Heart right ventricle (tissue), 16 donors: Measurements from ENCODE around the gene HRAS. TPM values are rescaled to one million over a fixed set of nuclear protein-coding genes. Genes with fewer than 3 reads are reported as not detected.
A peak's percentile ranks its signal among the peaks of the same experiment; 100 is the strongest.

Experiments
- ATAC-seq, 8 donors: fragments of 200-7000 bp; cut with Tn5 transposase; one replicate each; pipeline ENCODE4 v1.9.1; 2020; ENCODE audit warnings: mild to moderate bottlenecking in 8 of 8, moderate library complexity in 8 of 8, moderate number of reproducible peaks in 1 of 8
- DNase-seq, 2 donors: peaks; one replicate each; pipeline ENCODE4 v3.0.0-alpha.2; 2020
- H3K27ac ChIP-seq, 10 donors: fragments of 200-600 bp; sonication (generic) in 2 of 10; one replicate each; pipeline versions ENCODE4 v1.5.0 to v1.8.0; 2020 to 2022; ENCODE audit warnings: mild to moderate bottlenecking in 3 of 10
- H3K27me3 ChIP-seq, 7 donors: fragments of 200-600 bp; one replicate each; pipeline ENCODE4 v1.8.0; 2021 to 2022; ENCODE audit warnings: mild to moderate bottlenecking in 2 of 7
- H3K36me3 ChIP-seq, 9 donors: fragments of 200-600 bp; sonication (generic) in 1 of 9; one replicate each; pipeline versions ENCODE4 v1.5.0 to v1.8.0; 2020 to 2022; ENCODE audit warnings: mild to moderate bottlenecking in 2 of 9
- H3K4me1 ChIP-seq, 9 donors: fragments of 200-600 bp; sonication (generic) in 1 of 9; one replicate each; pipeline versions ENCODE4 v1.5.0 to v1.8.0; 2020 to 2022; ENCODE audit warnings: mild to moderate bottlenecking in 4 of 9
- H3K4me3 ChIP-seq, 10 donors: fragments of 200-600 bp; sonication (generic) in 2 of 10; one replicate each; pipeline versions ENCODE4 v1.5.0 to v1.8.0; 2020 to 2022; ENCODE audit warnings: mild to moderate bottlenecking in 7 of 10, moderate library complexity in 2 of 10
- H3K9me3 ChIP-seq, 11 donors: fragments of 200-600 bp in 10 of 11; sonication (generic) in 2 of 11; one replicate each; pipeline versions ENCODE4 v1.5.0 to v1.8.0; 2013 to 2022; ENCODE audit warnings: mild to moderate bottlenecking in 2 of 11, control low read depth in 1 of 11, moderate library complexity in 1 of 11
- WGBS, 2 donors: extraction: QIAGEN DNeasy Blood & Tissue Kit; methylation state at CpG; one replicate each; pipeline ENCODE4 v1.1.7; 2013; ENCODE audit warnings: inconsistent platforms in 1 of 2; 5-methylcytosine and 5-hydroxymethylcytosine counted together
- intact Hi-C, 10 donors: fragments of 100-400 bp; cut with DNase I; formaldehyde crosslinking; loops; one replicate each; pipeline versions ENCODE4 v1.11.1 to v1.14.2; 2022
- polyA plus RNA-seq, 2 donors: library from polyadenylated mRNA; stranded (reverse); fragments of 200-250 nt; gene quantifications; one replicate each; pipeline ENCODE4 v1.2.3, GENCODE V29; 2013
- total RNA-seq, 10 donors: library from RNA; stranded (reverse); fragmentation: NEBNext Ultra II Directional in 3 of 10; extraction: Animal tissue kit (Norgen Biotek cat#: 25700) in 3 of 10; gene quantifications; one replicate each; pipeline versions ENCODE4 v1.2.1 to v1.2.4, GENCODE V29; 2021 to 2023
- TF ChIP-seq, protein P1 (sequence below), 9 donors: fragments of 200-600 bp; sonication (generic) in 2 of 9; IDR thresholded peaks; one replicate each; pipeline versions ENCODE4 v1.5.0 to v1.8.0; 2021 to 2022; ENCODE audit warnings: antibody characterized with exemption in 9 of 9, mild to moderate bottlenecking in 5 of 9, moderate library complexity in 1 of 9
- donor health status: Arrhythmogenic right ventricular cardiomyopathy.
- donor health status: ischemic (EF 13 %, LVEDD 7.1; RV severe dilation, severe dysfunction).
- donor health status: healthy with polysubstance abuse.
- donor health status: DM: no; HTN: yes; CAD: no.
- donor health status: DM: no; HTN: no; CAD: no.
- donor health status: ischemic (EF 25% LVEDD 6.9; RV normal size, moderate dysfunction).
- donor health status: ischemic (EF 25% LVEDD 5.7; RV mildly dilated, moderate dysfunction).
- donor health status: healthy.
- donor health status: DM: yes; HTN: yes; CAD: no.
- donor health status: Ischemic cardiomyopathy.
- donor health status: ischemic (EF 35%, LVEDD 5.7; RV mildly dilated, moderate dysfunction).
- donor health status: nonischemic (EF 11% LVEDD 7.7; RV severe dilation, severe dysfunction).
- donor health status: DM: yes; HTN: yes; CAD: no.
- donor health status: PGD.
- donor health status: ischemic (EF 29% LVEDD 5.4; RV normal size, mild dysfunction).
- donor health status: nonischemic (EF 23%, LVEDD 6.1; RV moderate dilation, normal function).

HRAS gene
- total and polyA plus RNA-seq, 12 donors, result 44.7 to 132 (median 56.4) TPM

DNA sequence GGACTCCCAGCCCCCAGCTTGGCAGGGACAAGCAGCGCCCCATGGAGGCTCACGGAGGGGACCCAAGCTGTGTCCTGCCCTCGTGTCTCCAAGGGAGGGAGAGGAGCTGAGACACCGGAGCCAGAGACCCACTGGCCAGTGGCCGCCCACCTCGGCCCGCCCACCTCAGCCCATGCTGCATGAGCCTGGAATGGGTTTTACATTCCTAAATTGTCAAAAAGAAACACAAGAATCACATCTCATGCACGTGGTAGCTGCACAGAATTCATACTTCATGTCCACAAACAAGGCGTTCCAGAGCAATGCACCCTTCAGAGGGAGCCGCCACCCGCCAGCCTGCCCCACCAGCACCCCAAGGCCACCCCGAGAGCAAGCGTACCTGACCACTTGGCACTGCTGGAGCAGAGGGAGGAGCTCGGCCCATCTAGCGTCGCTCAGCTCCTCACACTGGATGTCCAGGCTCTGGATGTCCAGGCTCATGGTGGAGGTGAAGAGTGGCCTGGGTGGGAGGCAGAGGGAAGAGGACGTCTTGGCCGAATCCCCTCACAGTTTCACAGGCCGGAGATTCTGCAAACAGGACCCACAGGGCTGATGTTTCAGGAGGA, 33.6 kb downstream of the HRAS start:
- Histone ChIP-seq H3K4me3 (no peak overlapping the region), H3K36me3 (peaks cover 0 to 56% (median 46%) of the 10 kb centered on the region in 9 donors), H3K9me3 (no peaks in the 10 kb centered on the region), H3K4me1 (peaks cover 26 to 86% (median 65%) of the 10 kb centered on the region in 9 donors), H3K27me3 (no peaks in the 10 kb centered on the region), H3K27ac (peak overlapping the region in 8 of 10 donors; percentile 49 to 100 (median 82))
- TF ChIP-seq, protein P1, sequence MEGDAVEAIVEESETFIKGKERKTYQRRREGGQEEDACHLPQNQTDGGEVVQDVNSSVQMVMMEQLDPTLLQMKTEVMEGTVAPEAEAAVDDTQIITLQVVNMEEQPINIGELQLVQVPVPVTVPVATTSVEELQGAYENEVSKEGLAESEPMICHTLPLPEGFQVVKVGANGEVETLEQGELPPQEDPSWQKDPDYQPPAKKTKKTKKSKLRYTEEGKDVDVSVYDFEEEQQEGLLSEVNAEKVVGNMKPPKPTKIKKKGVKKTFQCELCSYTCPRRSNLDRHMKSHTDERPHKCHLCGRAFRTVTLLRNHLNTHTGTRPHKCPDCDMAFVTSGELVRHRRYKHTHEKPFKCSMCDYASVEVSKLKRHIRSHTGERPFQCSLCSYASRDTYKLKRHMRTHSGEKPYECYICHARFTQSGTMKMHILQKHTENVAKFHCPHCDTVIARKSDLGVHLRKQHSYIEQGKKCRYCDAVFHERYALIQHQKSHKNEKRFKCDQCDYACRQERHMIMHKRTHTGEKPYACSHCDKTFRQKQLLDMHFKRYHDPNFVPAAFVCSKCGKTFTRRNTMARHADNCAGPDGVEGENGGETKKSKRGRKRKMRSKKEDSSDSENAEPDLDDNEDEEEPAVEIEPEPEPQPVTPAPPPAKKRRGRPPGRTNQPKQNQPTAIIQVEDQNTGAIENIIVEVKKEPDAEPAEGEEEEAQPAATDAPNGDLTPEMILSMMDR (IDR thresholded peaks at IDR 0.05), result no peak
- no peak for ATAC-seq
- intact Hi-C loops, result loop anchor here in 5 of 10 donors (5.0 to 10.0 kb wide), 5 partner anchors 47 to 297 kb away; partner anchors contain the start of genes PTDSS2 (in 3 of the 5), BET1L (in 1 of the 5) and RIC8A (in 1 of the 5)
- 81 to 84% methylated on average over 19 of the region's 19 CpGs for WGBS, 2 donors
- DNase-seq, result no peak

DNA sequence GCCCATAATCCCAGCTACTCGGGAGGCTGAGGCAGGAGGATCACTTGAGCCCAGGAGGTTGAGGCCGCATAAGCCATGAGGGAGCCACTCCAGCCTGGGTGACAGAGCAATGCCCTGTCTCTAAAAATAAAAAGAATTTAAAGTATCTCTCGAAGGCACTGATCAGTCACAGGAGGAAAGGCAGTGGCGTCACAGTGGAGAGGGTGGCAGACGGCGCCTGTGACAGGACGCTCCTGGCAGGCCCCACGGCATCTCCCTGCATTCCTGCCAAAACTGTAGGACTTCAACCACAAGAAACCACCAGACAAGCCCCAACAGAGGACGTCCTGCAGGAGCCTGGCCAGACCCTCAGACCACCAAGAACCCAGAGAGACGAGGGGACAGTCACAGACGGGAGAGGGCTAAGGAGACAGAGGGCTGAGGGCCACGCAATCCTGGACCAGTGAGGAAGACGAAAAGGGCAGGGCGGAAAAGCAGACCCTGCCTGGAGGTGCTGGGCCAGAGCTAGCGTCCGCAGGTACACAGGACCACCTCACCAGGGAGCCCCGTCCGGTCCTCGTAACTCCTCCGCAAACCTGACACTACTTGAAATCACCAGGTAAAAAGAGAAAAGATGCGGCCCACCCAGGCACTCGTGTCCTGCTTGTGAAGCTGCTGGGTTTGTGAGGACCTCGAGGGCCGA, 34.2 kb downstream of the HRAS start:
- ATAC-seq (peak in 4 of 8 donors; percentile 12 to 32 (median 26)), DNase-seq (peak in 1 of 2 donors; percentile 59)
- Histone ChIP-seq H3K27ac (peak overlapping the region in 8 of 10 donors; percentile 42 to 100 (median 58)), H3K36me3 (peaks cover 0 to 62% (median 53%) of the 10 kb centered on the region in 9 donors), H3K27me3 (no peaks in the 10 kb centered on the region), H3K9me3 (no peaks in the 10 kb centered on the region), H3K4me1 (peaks cover 26 to 89% (median 65%) of the 10 kb centered on the region in 9 donors), H3K4me3 (no peak overlapping the region)
- WGBS, 2 donors, result 84 to 86% methylated on average over 24 of the region's 24 CpGs
- TF ChIP-seq, protein P1 (IDR thresholded peaks at IDR 0.05), result no peak
- intact Hi-C loops, result loop anchor here in 5 of 10 donors (5.0 to 10.0 kb wide), 5 partner anchors 46 to 296 kb away; partner anchors contain the start of genes PTDSS2 (in 3 of the 5), BET1L (in 1 of the 5) and RIC8A (in 1 of the 5)

DNA sequence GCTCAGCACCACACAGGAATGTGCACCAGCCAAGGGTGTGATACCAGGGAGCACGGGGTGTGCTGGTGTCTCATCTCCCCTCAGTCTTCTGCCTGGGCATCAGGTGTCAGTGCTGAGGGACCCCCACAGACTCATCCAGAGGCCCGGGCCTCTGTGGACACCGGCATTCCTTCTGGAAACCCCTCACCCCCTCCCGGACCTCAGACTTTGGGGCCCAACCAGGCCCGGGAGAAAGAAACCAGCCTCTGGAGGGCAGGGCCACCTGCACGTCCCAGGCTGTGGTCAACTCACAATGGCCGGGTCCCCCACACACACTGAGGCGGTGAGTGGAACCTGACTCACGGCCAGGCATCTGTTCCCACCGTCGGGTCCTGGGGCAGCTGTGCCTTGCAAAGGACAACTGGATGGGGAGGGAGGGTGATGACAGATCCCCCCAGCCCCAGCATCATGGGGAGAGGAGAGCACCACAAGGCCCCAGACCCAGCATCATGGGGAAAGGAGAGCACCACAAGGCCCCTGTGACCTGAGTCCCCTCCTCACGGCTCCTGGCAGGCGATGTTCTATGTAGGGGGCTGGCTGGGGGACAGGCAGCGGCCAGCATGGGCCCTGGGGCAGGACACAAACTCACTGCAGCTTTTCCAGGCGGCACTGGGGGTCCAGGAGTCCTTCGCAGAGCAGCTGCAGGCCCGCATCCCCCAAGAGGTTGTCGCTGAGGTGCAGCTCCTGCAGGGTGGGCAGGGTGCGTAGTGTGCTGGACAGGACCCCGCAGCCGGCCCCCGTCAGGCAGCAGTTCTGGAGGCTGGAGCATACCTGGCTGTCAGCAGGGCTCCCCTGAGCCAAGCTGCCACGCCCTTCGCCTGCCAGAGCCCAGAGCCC, 35.9 kb downstream of the HRAS start:
- H3K4me3 ChIP-seq, result no peak overlapping the region
- no peak for ATAC-seq
- TF ChIP-seq, protein P1 (IDR thresholded peaks at IDR 0.05), result no peak
- intact Hi-C loops, result loop anchor here in 5 of 10 donors (5.0 to 10.0 kb wide), 5 partner anchors 45 to 295 kb away; partner anchors contain the start of genes PTDSS2 (in 4 of the 5), BET1L (in 1 of the 5) and RIC8A (in 1 of the 5)
- no peaks in the 10 kb centered on the region for H3K27me3 ChIP-seq
- peaks cover 13 to 83% (median 48%) of the 10 kb centered on the region in 9 donors for H3K4me1 ChIP-seq
- peaks cover 0 to 79% (median 60%) of the 10 kb centered on the region in 9 donors for H3K36me3 ChIP-seq
- no peaks in the 10 kb centered on the region for H3K9me3 ChIP-seq
- peak in 1 of 2 donors; percentile 5 for DNase-seq
- 86 to 87% methylated on average over 24 of the region's 24 CpGs for WGBS, 2 donors
- peak overlapping the region in 7 of 10 donors; percentile 25 to 100 (median 58) for H3K27ac ChIP-seq
